Measurements from ENCODE around the gene DMAC2.

DNA sequence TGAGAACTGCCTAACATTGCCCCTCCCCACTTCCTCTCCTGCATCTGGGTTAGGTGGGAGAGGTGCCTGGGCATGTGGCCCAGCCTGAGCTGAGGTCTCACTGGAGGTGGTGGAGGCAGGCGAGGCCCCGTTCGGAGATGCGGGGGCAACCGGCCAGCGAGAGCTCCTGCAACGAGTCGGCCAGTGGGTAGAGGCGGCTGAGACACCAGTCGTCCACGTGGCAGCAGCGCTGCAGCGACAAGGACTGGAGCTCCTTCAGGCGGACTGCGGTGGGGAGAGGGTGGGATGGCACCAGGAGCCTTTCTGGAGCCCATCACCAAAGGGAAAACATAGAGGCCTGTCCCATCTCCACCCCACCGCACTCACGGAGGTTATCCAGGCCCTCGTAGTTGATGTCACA is 6.5 kb downstream of the DMAC2 start:
- TF ChIP-seq, protein P1, sequence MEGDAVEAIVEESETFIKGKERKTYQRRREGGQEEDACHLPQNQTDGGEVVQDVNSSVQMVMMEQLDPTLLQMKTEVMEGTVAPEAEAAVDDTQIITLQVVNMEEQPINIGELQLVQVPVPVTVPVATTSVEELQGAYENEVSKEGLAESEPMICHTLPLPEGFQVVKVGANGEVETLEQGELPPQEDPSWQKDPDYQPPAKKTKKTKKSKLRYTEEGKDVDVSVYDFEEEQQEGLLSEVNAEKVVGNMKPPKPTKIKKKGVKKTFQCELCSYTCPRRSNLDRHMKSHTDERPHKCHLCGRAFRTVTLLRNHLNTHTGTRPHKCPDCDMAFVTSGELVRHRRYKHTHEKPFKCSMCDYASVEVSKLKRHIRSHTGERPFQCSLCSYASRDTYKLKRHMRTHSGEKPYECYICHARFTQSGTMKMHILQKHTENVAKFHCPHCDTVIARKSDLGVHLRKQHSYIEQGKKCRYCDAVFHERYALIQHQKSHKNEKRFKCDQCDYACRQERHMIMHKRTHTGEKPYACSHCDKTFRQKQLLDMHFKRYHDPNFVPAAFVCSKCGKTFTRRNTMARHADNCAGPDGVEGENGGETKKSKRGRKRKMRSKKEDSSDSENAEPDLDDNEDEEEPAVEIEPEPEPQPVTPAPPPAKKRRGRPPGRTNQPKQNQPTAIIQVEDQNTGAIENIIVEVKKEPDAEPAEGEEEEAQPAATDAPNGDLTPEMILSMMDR (IDR thresholded peaks at IDR 0.05), result no peak
- TF ChIP-seq EP300 (IDR thresholded peaks at IDR 0.05) (no peak), POLR2AphosphoS5 (IDR thresholded peaks at IDR 0.05) (no peak)
